Measurements from ENCODE around the gene OTOP2. TPM values are rescaled to one million over a fixed set of nuclear protein-coding genes. Genes with fewer than 3 reads are reported as not detected.

OTOP2 gene
- total and polyA plus RNA-seq, 2 of the 8 experiments (the other 6 are each of a cell fraction or from before 2014, with no cell fraction given), result 0.23 TPM; not detected in 1

GRCh38 chr17:74975943-74976342 lies 51.9 kb downstream of the OTOP2 start:
- H2BK12ac ChIP-seq (ENCODE audit: low read depth, low read length), result no peak overlapping the region
- H4K8ac ChIP-seq (ENCODE audit: extremely low read depth, insufficient read depth, low read length), result no peak overlapping the region
- H3K23me2 ChIP-seq (ENCODE audit: low read depth, low read length), result peaks cover 10% of the 10 kb centered on the region; the same call in 1 of the 2 replicates
- no peak overlapping the region for H2BK5ac ChIP-seq (ENCODE audit: low read depth, low read length)
- H3K27me3 ChIP-seq (replicated peaks in 1 of 4; ENCODE audit: control insufficient read depth in 3 of 4, extremely low read depth in 1 of 4, insufficient read depth in 3 of 4, low read length in 3 of 4), result peaks cover 17 to 37% (median 34%) of the 10 kb centered on the region in 4 experiments
- no peaks in the 10 kb centered on the region for H3K9me3 ChIP-seq (ENCODE audit: insufficient read depth in 2 of 2, low read depth in 1 of 2, low read length in 1 of 2)
- FAIRE-seq (no peak), DNase-seq (ENCODE audit: low read depth in 1 of 2, low spot score in 2 of 2) (no peak)
- H3K14ac ChIP-seq (ENCODE audit: insufficient read length), result no peak overlapping the region
- no peaks in the 10 kb centered on the region for H3K79me2 ChIP-seq (ENCODE audit: control insufficient read depth in 1 of 2, insufficient read depth in 2 of 2, low read length in 2 of 2)
- 86% methylated on average over 4 of the region's 4 CpGs; no CpG with 5 or more reads in 1 of the 2 experiments for WGBS, 2 experiments (ENCODE audit: extremely low coverage in 1 of 2, insufficient coverage in 1 of 2, insufficient read length in 1 of 2, insufficient replicate concordance in 2 of 2, low coverage in 1 of 2, low lambda C conversion rate in 2 of 2, missing lambda C conversion rate in 1 of 2)
- no peaks in the 10 kb centered on the region for H3K36me3 ChIP-seq (ENCODE audit: control insufficient read depth in 2 of 4, insufficient read depth in 4 of 4, low read length in 3 of 4)
- H2AK5ac ChIP-seq (ENCODE audit: low read depth, low read length), result no peak overlapping the region
- ChIA-PET CTCF (ENCODE audit: partially characterized antibody) (interaction anchor here (0.6 to 5.8 kb wide), 4 partner anchors 13 to 36 kb away, joined by 3 to 30 read pairs (median 6); partner anchors contain the start of genes CDR2L and MRPL58), POLR2A (ENCODE audit: partially characterized antibody) (interaction anchor here (1.2 to 6.5 kb wide), 3 partner anchors 23 to 59 kb away, joined by 3 to 48 read pairs (median 4); partner anchors contain the start of gene MRPL58)
- no peak overlapping the region for H3K56ac ChIP-seq (replicated peaks; ENCODE audit: insufficient read length, low read depth, low read length)
- H2BK20ac ChIP-seq (ENCODE audit: low read length), result no peak overlapping the region
- no peak overlapping the region for H3K23ac ChIP-seq (ENCODE audit: insufficient read length)
- H4K20me1 ChIP-seq (replicated peaks in 1 of 2; ENCODE audit: control insufficient read depth in 1 of 2, insufficient read depth in 2 of 2, low read length in 2 of 2), result no peaks in the 10 kb centered on the region
- H4K5ac ChIP-seq (ENCODE audit: insufficient read length, low read depth, low read length), result no peak overlapping the region
- H3K27ac ChIP-seq (ENCODE audit: low read depth, low read length), result no peak overlapping the region
- no peak overlapping the region for H2AFZ ChIP-seq (ENCODE audit: low read length)
- no peak overlapping the region for H3K4me3 ChIP-seq (ENCODE audit: extremely low read depth in 1 of 4, insufficient read depth in 2 of 4, low read depth in 3 of 4, low read length in 4 of 4)
- no peak overlapping the region for H3K9ac ChIP-seq (replicated peaks in 1 of 4; ENCODE audit: extremely low read depth in 1 of 4, low read depth in 3 of 4, low read length in 3 of 4)
- peaks cover 0 to 6% (median under 1%) of the 10 kb centered on the region in 4 experiments; a peak in 3 of 7 replicates for H3K4me1 ChIP-seq (replicated peaks in 1 of 4; ENCODE audit: control insufficient read depth in 3 of 4, insufficient read depth in 4 of 4, low read length in 3 of 4)
- H2BK120ac ChIP-seq (replicated peaks; ENCODE audit: low read depth, low read length), result no peak overlapping the region
- no peak overlapping the region for H3K4ac ChIP-seq (replicated peaks; ENCODE audit: insufficient read length, low read depth, low read length)
- no peaks in the 10 kb centered on the region for H3K79me1 ChIP-seq (ENCODE audit: low read depth, low read length)
- no peak overlapping the region for H2BK15ac ChIP-seq (ENCODE audit: low read length)
- no peak overlapping the region for H4K91ac ChIP-seq (replicated peaks; ENCODE audit: insufficient read length, low read length)
- no peak overlapping the region for H3K4me2 ChIP-seq (ENCODE audit: insufficient read depth in 1 of 2, low read depth in 2 of 2, low read length in 2 of 2)
- no peak overlapping the region for H3K18ac ChIP-seq (ENCODE audit: extremely low read depth, low read length)
- TF ChIP-seq NANOG (IDR thresholded peaks at IDR 0.05; ENCODE audit: insufficient read depth, low read depth, low read length, poor library complexity, severe bottlenecking) (no peak), EP300 (IDR thresholded peaks at IDR 0.05; ENCODE audit: borderline replicate concordance in 1 of 2, low read depth in 2 of 2, low read length in 2 of 2) (no peak), CEBPB (IDR thresholded peaks at IDR 0.05; ENCODE audit: low read depth, low read length) (no peak), BCL11A (IDR thresholded peaks at IDR 0.05; ENCODE audit: low read depth in 2 of 2, low read length in 2 of 2) (no peak), CTCF (IDR thresholded peaks at IDR 0.05; ENCODE audit: control extremely low read depth in 1 of 3, insufficient read depth in 1 of 3, low read depth in 1 of 3, low read length in 3 of 3) (no peak), BACH1 (IDR thresholded peaks at IDR 0.05; ENCODE audit: low read length) (no peak), SP4 (IDR thresholded peaks at IDR 0.05; ENCODE audit: low read length) (no peak), ATF2 (IDR thresholded peaks at IDR 0.05; ENCODE audit: low read length) (no peak), CREB1 (IDR thresholded peaks at IDR 0.05) (no peak), CBX5 (IDR thresholded peaks at IDR 0.05; ENCODE audit: low read depth, low read length) (no peak)
